T1000 (cell line): ENCODE data around the gene EGFLAM.
"Not testable (repeated sequence)": the region's sequence is repeated elsewhere in the genome, so short reads cannot be mapped to it uniquely, and the experiment has no call there.

ENCODE experiments used
- DNase-seq: peaks from one replicate; lab custom pipeline; 2025; ENCODE audit warnings: mixed read lengths; lab: John Stamatoyannopoulos, UW

Gene EGFLAM

GRCh38 chr5:38329132-38329715 lies 70.9 kb downstream of the EGFLAM start:
- DNase-seq, result peak; percentile 35

GRCh38 chr5:38330207-38330606 lies 71.8 kb downstream of the EGFLAM start:
- DNase-seq, result no peak

- no peak for DNase-seq
These were observed 73.5 kb downstream of the EGFLAM start for GRCh38 chr5:38331831-38332230.

GRCh38 chr5:38333181-38333580 lies 74.8 kb downstream of the EGFLAM start:
- DNase-seq, result not testable (repeated sequence)

- no peak for DNase-seq
These were observed 80.1 kb downstream of the EGFLAM start for GRCh38 chr5:38338455-38338854.

GRCh38 chr5:38339446-38339845 lies 81.1 kb downstream of the EGFLAM start:
- no peak for DNase-seq

GRCh38 chr5:38341056-38341455 lies 82.7 kb downstream of the EGFLAM start:
- DNase-seq, result no peak

GRCh38 chr5:38341641-38342040 lies 83.3 kb downstream of the EGFLAM start:
- no peak for DNase-seq

- DNase-seq, result no peak
These were observed 83.9 kb downstream of the EGFLAM start for GRCh38 chr5:38342261-38342660.

- DNase-seq, result no peak
These were observed 86.5 kb downstream of the EGFLAM start for GRCh38 chr5:38344891-38345290.

GRCh38 chr5:38346593-38346992 lies 88.2 kb downstream of the EGFLAM start:
- no peak for DNase-seq

- DNase-seq, result peak; percentile 71
These were observed 88.8 kb downstream of the EGFLAM start for GRCh38 chr5:38347040-38347763.

GRCh38 chr5:38347896-38348295 lies 89.5 kb downstream of the EGFLAM start:
- no peak for DNase-seq

GRCh38 chr5:38360323-38361061 lies 102.1 kb downstream of the EGFLAM start:
- no peak for DNase-seq

GRCh38 chr5:38362713-38363112 lies 104.4 kb downstream of the EGFLAM start:
- no peak for DNase-seq

GRCh38 chr5:38364825-38365224 lies 106.5 kb downstream of the EGFLAM start:
- no peak for DNase-seq

GRCh38 chr5:38367410-38367809 lies 109.1 kb downstream of the EGFLAM start:
- DNase-seq, result no peak

- DNase-seq, result no peak
These were observed 109.6 kb downstream of the EGFLAM start for GRCh38 chr5:38367966-38368365.

GRCh38 chr5:38369692-38370091 lies 111.3 kb downstream of the EGFLAM start:
- peak; percentile 29 for DNase-seq

- DNase-seq, result no peak
These were observed 112.2 kb downstream of the EGFLAM start for GRCh38 chr5:38370358-38371100.

- DNase-seq, result no peak
These were observed 113.2 kb downstream of the EGFLAM start for GRCh38 chr5:38371596-38371995.

- DNase-seq, result no peak
These were observed 115.4 kb downstream of the EGFLAM start for GRCh38 chr5:38373743-38374142.
